Progenitor cell of endocrine pancreas (in vitro differentiated cells): ENCODE measurements around the gene CDK14. TPM values are rescaled to one million over a fixed set of nuclear protein-coding genes. Genes with fewer than 3 reads are reported as not detected.

Source experiments
- DNase-seq: peaks from one replicate; pipeline ENCODE4 v3.0.0; 2021; ENCODE audit warnings: low spot score; ENCODE audit not compliant: unreplicated experiment
- H3K27ac Mint-ChIP-seq: 2 replicates; pipeline ENCODE4 v1.8.0; 2021; ENCODE audit warnings: mild to moderate bottlenecking, moderate library complexity, mixed read lengths
- H3K27me3 Mint-ChIP-seq: 2 replicates; pipeline ENCODE4 v1.8.0; 2021; ENCODE audit warnings: mixed read lengths
- H3K36me3 Mint-ChIP-seq: 2 replicates; pipeline ENCODE4 v1.8.0; 2022; ENCODE audit warnings: mixed read lengths; ENCODE audit not compliant: insufficient read depth
- H3K4me1 Mint-ChIP-seq: 2 replicates; pipeline ENCODE4 v1.8.0; 2021; ENCODE audit warnings: low read depth, mixed read lengths
- H3K4me3 Mint-ChIP-seq: 2 replicates; pipeline ENCODE4 v1.8.0; 2021; ENCODE audit warnings: low read depth, mild to moderate bottlenecking, moderate library complexity, mixed read lengths
- H3K9me3 Mint-ChIP-seq: 2 replicates; pipeline ENCODE4 v1.8.0; 2021; ENCODE audit warnings: low read depth, mixed read lengths
- total RNA-seq: library from RNA; stranded (reverse); gene quantifications from 2 replicates; pipeline ENCODE4 v1.2.1, GENCODE V29; 2021
- TF ChIP-seq, protein P1 (sequence below): fragments of 200-600 bp; sonication (generic); IDR thresholded peaks from one replicate; pipeline ENCODE4 v1.5.0; 2021; ENCODE audit warnings: antibody characterized with exemption, mild to moderate bottlenecking; ENCODE audit not compliant: unreplicated experiment

Gene CDK14
- total RNA-seq, 1 donor from 2014 or later: 117 TPM

DNA sequence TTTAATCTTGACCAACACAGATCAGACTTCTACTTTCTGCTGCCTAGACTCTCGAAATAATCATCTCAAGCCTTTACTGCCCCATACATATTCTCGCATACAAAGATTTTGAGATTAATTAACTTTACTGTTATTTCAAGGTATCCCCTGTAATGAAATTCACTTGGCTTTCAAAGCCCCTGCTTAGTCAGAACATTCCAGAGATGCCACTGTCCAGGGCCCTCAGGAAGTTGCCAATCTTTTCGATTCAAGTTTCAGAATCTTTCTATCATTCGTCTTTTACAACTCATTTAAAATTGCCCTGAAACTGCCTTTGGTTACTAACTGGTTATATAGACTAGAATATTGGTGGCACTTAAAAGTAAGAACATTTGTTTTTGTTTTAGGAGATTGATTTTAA, 320.2 kb downstream of the CDK14 start:
- no peaks in the 10 kb centered on the region for H3K9me3 Mint-ChIP-seq
- H3K27ac Mint-ChIP-seq: no peak overlapping the region
- peaks cover 15% of the 10 kb centered on the region for H3K36me3 Mint-ChIP-seq
- H3K4me3 Mint-ChIP-seq: no peak overlapping the region
- TF ChIP-seq, protein P1, sequence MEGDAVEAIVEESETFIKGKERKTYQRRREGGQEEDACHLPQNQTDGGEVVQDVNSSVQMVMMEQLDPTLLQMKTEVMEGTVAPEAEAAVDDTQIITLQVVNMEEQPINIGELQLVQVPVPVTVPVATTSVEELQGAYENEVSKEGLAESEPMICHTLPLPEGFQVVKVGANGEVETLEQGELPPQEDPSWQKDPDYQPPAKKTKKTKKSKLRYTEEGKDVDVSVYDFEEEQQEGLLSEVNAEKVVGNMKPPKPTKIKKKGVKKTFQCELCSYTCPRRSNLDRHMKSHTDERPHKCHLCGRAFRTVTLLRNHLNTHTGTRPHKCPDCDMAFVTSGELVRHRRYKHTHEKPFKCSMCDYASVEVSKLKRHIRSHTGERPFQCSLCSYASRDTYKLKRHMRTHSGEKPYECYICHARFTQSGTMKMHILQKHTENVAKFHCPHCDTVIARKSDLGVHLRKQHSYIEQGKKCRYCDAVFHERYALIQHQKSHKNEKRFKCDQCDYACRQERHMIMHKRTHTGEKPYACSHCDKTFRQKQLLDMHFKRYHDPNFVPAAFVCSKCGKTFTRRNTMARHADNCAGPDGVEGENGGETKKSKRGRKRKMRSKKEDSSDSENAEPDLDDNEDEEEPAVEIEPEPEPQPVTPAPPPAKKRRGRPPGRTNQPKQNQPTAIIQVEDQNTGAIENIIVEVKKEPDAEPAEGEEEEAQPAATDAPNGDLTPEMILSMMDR: no peak
- no peak for DNase-seq
- peaks cover 4% of the 10 kb centered on the region for H3K4me1 Mint-ChIP-seq
- no peaks in the 10 kb centered on the region for H3K27me3 Mint-ChIP-seq

DNA sequence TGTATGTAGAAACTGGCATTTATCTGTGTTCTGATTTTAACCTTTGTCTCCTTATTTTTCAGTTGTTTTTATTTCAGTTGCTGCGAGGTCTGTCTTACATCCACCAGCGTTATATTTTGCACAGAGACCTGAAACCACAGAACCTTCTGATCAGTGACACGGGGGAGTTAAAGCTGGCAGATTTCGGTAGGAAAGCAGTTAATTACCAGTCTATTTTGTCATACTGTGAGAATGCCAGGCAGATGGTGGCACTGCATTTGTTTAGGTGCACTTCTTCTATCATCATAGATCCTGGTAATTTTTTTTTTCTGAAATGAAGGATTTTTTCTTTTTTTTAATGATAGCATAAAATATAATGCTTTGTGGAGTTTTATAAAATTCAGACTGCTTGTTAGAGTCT, 321.4 kb downstream of the CDK14 start:
- Mint-ChIP-seq H3K36me3 (peaks cover 15% of the 10 kb centered on the region), H3K27me3 (no peaks in the 10 kb centered on the region), H3K4me1 (peaks cover 4% of the 10 kb centered on the region), H3K9me3 (no peaks in the 10 kb centered on the region), H3K4me3 (no peak overlapping the region), H3K27ac (no peak overlapping the region)
- DNase-seq: no peak
- TF ChIP-seq, protein P1: no peak

- Mint-ChIP-seq H3K4me3 (no peak overlapping the region), H3K27me3 (no peaks in the 10 kb centered on the region)
- TF ChIP-seq, protein P1: no peak
Measured at GRCh38 chr7:90918303-90918702, 322.2 kb downstream of the CDK14 start.

GRCh38 chr7:90919816-90920215, 323.7 kb downstream of the CDK14 start:
- Mint-ChIP-seq H3K4me1 (no peaks in the 10 kb centered on the region), H3K36me3 (peaks cover 4% of the 10 kb centered on the region), H3K9me3 (no peaks in the 10 kb centered on the region), H3K4me3 (no peak overlapping the region), H3K27me3 (no peaks in the 10 kb centered on the region), H3K27ac (no peak overlapping the region)
- no peak for DNase-seq
- TF ChIP-seq, protein P1: no peak

More at GRCh38 chr7:90918303-90918702, 322.2 kb downstream of the CDK14 start:
- Mint-ChIP-seq H3K27ac (no peak overlapping the region), H3K4me1 (peaks cover 4% of the 10 kb centered on the region), H3K36me3 (peaks cover 12% of the 10 kb centered on the region), H3K9me3 (no peaks in the 10 kb centered on the region)
- DNase-seq: no peak

DNA sequence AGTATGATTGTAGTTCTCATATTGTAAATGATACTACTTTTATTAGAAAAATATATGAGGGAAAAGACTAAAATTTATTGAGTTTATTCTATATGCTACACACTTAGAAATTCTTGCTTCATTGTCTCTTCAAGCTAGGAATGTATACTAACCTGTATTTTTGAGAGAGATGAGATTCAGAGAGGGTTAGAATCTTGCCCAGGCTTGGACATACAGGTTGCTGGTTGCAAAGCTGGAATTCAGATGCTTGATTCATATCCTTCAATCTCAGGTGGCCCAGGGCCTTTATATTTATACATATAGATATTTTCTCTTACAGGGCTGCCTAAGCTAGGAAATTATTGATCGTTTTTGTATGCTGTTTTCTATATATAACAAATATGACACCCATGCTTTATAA, 324.2 kb downstream of the CDK14 start:
- H3K9me3 Mint-ChIP-seq: no peaks in the 10 kb centered on the region
- TF ChIP-seq, protein P1: no peak
- peaks cover 3% of the 10 kb centered on the region for H3K36me3 Mint-ChIP-seq
- H3K27ac Mint-ChIP-seq: no peak overlapping the region
- H3K27me3 Mint-ChIP-seq: no peaks in the 10 kb centered on the region
- no peak overlapping the region for H3K4me3 Mint-ChIP-seq
- DNase-seq: no peak
- H3K4me1 Mint-ChIP-seq: no peaks in the 10 kb centered on the region
